ENCODE results near the gene C16orf87.

The C16orf87 gene

GRCh38 chr16:46800494-46800893 lies 30.5 kb downstream of the C16orf87 start:
- Histone ChIP-seq H3K27ac (no peak overlapping the region), H4K20me1 (peaks cover 0 to 14% (median 0%) of the 10 kb centered on the region in 11 experiments; a peak in 3 of 22 replicates), H3K36me3 (peaks cover 23 to 78% (median 43%) of the 10 kb centered on the region in 11 experiments; a peak in 21 of 22 replicates), H3K9me3 (replicated peaks in 1 of 11) (peaks cover 19 to 25% (median 21%) of the 10 kb centered on the region in 11 experiments), H3K9ac (no peak overlapping the region), H3K4me3 (no peak overlapping the region), H3K4me2 (no peak overlapping the region), H3K27me3 (no peaks in the 10 kb centered on the region), H3K4me1 (no peaks in the 10 kb centered on the region)
- no peak for TF ChIP-seq Cebpa-rat (IDR thresholded peaks at IDR 0.05)

GRCh38 chr16:46797501-46797900 lies 33.5 kb downstream of the C16orf87 start:
- no peak overlapping the region for H3K27ac ChIP-seq
- H3K4me2 ChIP-seq: no peak overlapping the region
- H3K36me3 ChIP-seq: peaks cover 35 to 75% (median 44%) of the 10 kb centered on the region in 11 experiments; a peak in 21 of 22 replicates
- TF ChIP-seq Cebpa-rat (IDR thresholded peaks at IDR 0.05): no peak
- no peak overlapping the region for H3K4me3 ChIP-seq
- H3K9ac ChIP-seq: no peak overlapping the region
- peaks cover 0 to 8% (median 0%) of the 10 kb centered on the region in 11 experiments; a peak in 2 of 22 replicates for H4K20me1 ChIP-seq
- no peaks in the 10 kb centered on the region for H3K4me1 ChIP-seq
- H3K9me3 ChIP-seq (replicated peaks in 1 of 11): peaks cover 43 to 51% (median 45%) of the 10 kb centered on the region in 11 experiments
- H3K27me3 ChIP-seq: no peaks in the 10 kb centered on the region

- Histone ChIP-seq H4K20me1 (peaks cover 0 to 8% (median 0%) of the 10 kb centered on the region in 11 experiments; a peak in 2 of 22 replicates), H3K4me1 (no peaks in the 10 kb centered on the region), H3K27ac (no peak overlapping the region), H3K27me3 (no peaks in the 10 kb centered on the region), H3K36me3 (peaks cover 33 to 73% (median 41%) of the 10 kb centered on the region in 11 experiments; a peak in 20 of 22 replicates), H3K9ac (no peak overlapping the region), H3K4me2 (no peak overlapping the region), H3K4me3 (no peak overlapping the region), H3K9me3 (replicated peaks in 1 of 11) (peaks cover 43 to 51% (median 45%) of the 10 kb centered on the region in 11 experiments)
- no peak for TF ChIP-seq Cebpa-rat (IDR thresholded peaks at IDR 0.05)
Observed at GRCh38 chr16:46796764-46797269, 34.2 kb downstream of the C16orf87 start.

- H3K4me3 ChIP-seq: no peak overlapping the region
- no peak overlapping the region for H3K4me2 ChIP-seq
- H3K9ac ChIP-seq: no peak overlapping the region
- no peaks in the 10 kb centered on the region for H4K20me1 ChIP-seq
- no peak for TF ChIP-seq Cebpa-rat (IDR thresholded peaks at IDR 0.05)
- no peak overlapping the region for H3K27ac ChIP-seq
- H3K9me3 ChIP-seq (replicated peaks in 1 of 11): peaks cover 43 to 54% (median 46%) of the 10 kb centered on the region in 11 experiments
- no peaks in the 10 kb centered on the region for H3K27me3 ChIP-seq
- H3K4me1 ChIP-seq: peaks cover 0 to 15% (median 7%) of the 10 kb centered on the region in 10 experiments; a peak in 16 of 20 replicates
- H3K36me3 ChIP-seq: peaks cover 33 to 59% (median 41%) of the 10 kb centered on the region in 11 experiments; a peak in 20 of 22 replicates
Observed at GRCh38 chr16:46793841-46794240, 37.1 kb downstream of the C16orf87 start.

- H3K4me2 ChIP-seq: peak overlapping the region; percentile 66 to 90 (median 81); a peak in 20 of 22 replicates
- peak overlapping the region in 4 of 11 experiments; percentile 66 to 71 (median 68); a peak in 3 of 22 replicates for H3K9ac ChIP-seq
- H3K36me3 ChIP-seq: peaks cover 13 to 28% (median 20%) of the 10 kb centered on the region in 11 experiments; a peak in 20 of 22 replicates
- peaks cover 33 to 46% (median 43%) of the 10 kb centered on the region in 11 experiments for H3K9me3 ChIP-seq (replicated peaks in 1 of 11)
- no peaks in the 10 kb centered on the region for H3K27me3 ChIP-seq
- TF ChIP-seq Cebpa-rat (IDR thresholded peaks at IDR 0.05): no peak
- H3K4me3 ChIP-seq: peak overlapping the region in 4 of 10 experiments; percentile 56 to 70 (median 63); a peak in 7 of 20 replicates
- peaks cover 17 to 37% (median 26%) of the 10 kb centered on the region in 10 experiments for H3K4me1 ChIP-seq
- no peak overlapping the region; a peak in 1 of 22 replicates for H3K27ac ChIP-seq
- no peaks in the 10 kb centered on the region for H4K20me1 ChIP-seq
Observed at GRCh38 chr16:46790599-46791270, 40.2 kb downstream of the C16orf87 start.

- peaks cover 27 to 47% (median 36%) of the 10 kb centered on the region in 10 experiments for H3K4me1 ChIP-seq
- peaks cover 3 to 18% (median 12%) of the 10 kb centered on the region in 11 experiments; a peak in 15 of 22 replicates for H3K36me3 ChIP-seq
- no peaks in the 10 kb centered on the region for H3K27me3 ChIP-seq
- no peak for TF ChIP-seq Cebpa-rat (IDR thresholded peaks at IDR 0.05)
- H4K20me1 ChIP-seq: no peaks in the 10 kb centered on the region
- H3K9me3 ChIP-seq (replicated peaks in 1 of 11): peaks cover 27 to 39% (median 34%) of the 10 kb centered on the region in 11 experiments
- H3K4me3 ChIP-seq: peak overlapping the region; percentile 46 to 70 (median 60)
- H3K9ac ChIP-seq: peak overlapping the region; percentile 16 to 71 (median 66); a peak in 20 of 22 replicates
- peak overlapping the region in 10 of 11 experiments; percentile 32 to 66 (median 48); a peak in 15 of 22 replicates for H3K27ac ChIP-seq
- peak overlapping the region; percentile 66 to 90 (median 81) for H3K4me2 ChIP-seq
Observed at GRCh38 chr16:46789499-46790414, 41.2 kb downstream of the C16orf87 start.

GRCh38 chr16:46788891-46789474 lies 42.0 kb downstream of the C16orf87 start:
- no peak overlapping the region for H3K27ac ChIP-seq
- H3K9me3 ChIP-seq (replicated peaks in 1 of 11): peaks cover 19 to 31% (median 26%) of the 10 kb centered on the region in 11 experiments
- no peak overlapping the region for H3K9ac ChIP-seq
- H3K4me1 ChIP-seq: peaks cover 33 to 54% (median 41%) of the 10 kb centered on the region in 10 experiments
- no peak for TF ChIP-seq Cebpa-rat (IDR thresholded peaks at IDR 0.05)
- no peaks in the 10 kb centered on the region for H4K20me1 ChIP-seq
- peaks cover 0 to 11% (median 6%) of the 10 kb centered on the region in 11 experiments; a peak in 6 of 22 replicates for H3K36me3 ChIP-seq
- peak overlapping the region in 4 of 11 experiments; percentile 51 to 88 (median 63); a peak in 7 of 22 replicates for H3K4me2 ChIP-seq
- H3K4me3 ChIP-seq: no peak overlapping the region
- H3K27me3 ChIP-seq: no peaks in the 10 kb centered on the region

- Histone ChIP-seq H3K36me3 (no peaks in the 10 kb centered on the region), H3K4me1 (peaks cover 33 to 54% (median 41%) of the 10 kb centered on the region in 10 experiments), H4K20me1 (no peaks in the 10 kb centered on the region), H3K4me2 (peak overlapping the region; percentile 21 to 88 (median 65); a peak in 20 of 22 replicates), H3K27me3 (no peaks in the 10 kb centered on the region), H3K27ac (peak overlapping the region in 5 of 11 experiments; percentile 24 to 59 (median 41); a peak in 9 of 22 replicates), H3K4me3 (no peak overlapping the region), H3K9ac (no peak overlapping the region), H3K9me3 (replicated peaks in 1 of 11) (peaks cover 11 to 26% (median 15%) of the 10 kb centered on the region in 11 experiments; a peak in 20 of 22 replicates)
- no peak for TF ChIP-seq Cebpa-rat (IDR thresholded peaks at IDR 0.05)
Observed at GRCh38 chr16:46787909-46788308, 43.1 kb downstream of the C16orf87 start.
